T-cell (primary cell): ENCODE data around the gene DPH2. TPM values are rescaled to one million over a fixed set of nuclear protein-coding genes. Genes with fewer than 3 reads are reported as not detected.
A peak's percentile ranks its signal among the peaks of the same experiment; 100 is the strongest.

Source experiments
- ATAC-seq, 4 experiments: fragments of 200-7000 bp in 3 of 4; fragments of 150-1000 bp in 1 of 4; cut with Tn5 transposase; replicated peaks in 1 of 4; 1 replicate in 3 of 4; 2 replicates in 1 of 4; pipeline ENCODE4 v1.10.0; 2021; ENCODE audit warnings: moderate library complexity in 3 of 4, mild to moderate bottlenecking in 2 of 4, moderate number of reproducible peaks in 1 of 4
- CTCF ChIA-PET, 2 donors: fragments of 300-600 bp; sonication (Branson Sonifier 250); formaldehyde crosslinking; loops; one replicate each; lab custom pipeline; 2022; ENCODE audit warnings: antibody characterized with exemption in 2 of 2; lab: Charles Lee
- POLR2A ChIA-PET, 2 donors: fragments of 300-600 bp; sonication (Branson Sonifier 250); formaldehyde crosslinking; loops; one replicate each; lab custom pipeline; 2022; ENCODE audit warnings: antibody characterized with exemption in 2 of 2; lab: Charles Lee
- DNase-seq, 35 experiments: peaks; one replicate each; pipeline versions ENCODE4 v3.0.0 to v3.0.0-alpha.2; 2013 to 2023
- H3K27ac ChIP-seq: one replicate; pipeline ENCODE4 v1.5.1; 2013; ENCODE audit warnings: low read length
- H3K27me3 ChIP-seq, 2 experiments: replicated peaks in 1 of 2; 1 replicate in 1 of 2; 2 replicates in 1 of 2; pipeline versions ENCODE4 v1.6.1 to v1.7.0; 2013; ENCODE audit warnings: low read length in 1 of 2, mixed read lengths in 1 of 2; ENCODE audit not compliant: control insufficient read depth in 2 of 2, insufficient read depth in 2 of 2; ENCODE audit errors: extremely low read depth in 1 of 2
- H3K36me3 ChIP-seq, 2 donors: 1 replicate in 1 of 2; 2 replicates in 1 of 2; pipeline versions ENCODE4 v1.6.1 to v1.7.0; 2013; ENCODE audit warnings: low read length in 1 of 2; ENCODE audit not compliant: control insufficient read depth in 2 of 2, insufficient read depth in 1 of 2; ENCODE audit errors: extremely low read depth in 1 of 2
- H3K4me1 ChIP-seq, 2 experiments: 1 replicate in 1 of 2; 2 replicates in 1 of 2; pipeline versions ENCODE4 v1.6.1 to v1.7.0; 2013; ENCODE audit warnings: low read length in 2 of 2, mixed read lengths in 1 of 2; ENCODE audit not compliant: insufficient read depth in 2 of 2, control insufficient read depth in 1 of 2; ENCODE audit errors: extremely low read depth in 1 of 2
- H3K4me3 ChIP-seq, 2 donors: 1 replicate in 1 of 2; 2 replicates in 1 of 2; pipeline versions ENCODE4 v1.5.1 to v1.7.0; 2013; ENCODE audit warnings: mild to moderate bottlenecking in 2 of 2, low read length in 1 of 2, moderate library complexity in 1 of 2; ENCODE audit not compliant: control insufficient read depth in 1 of 2; ENCODE audit errors: extremely low read depth in 1 of 2
- H3K9me3 ChIP-seq: 2 replicates; pipeline ENCODE4 v1.7.0; 2013
- H3K27ac Mint-ChIP-seq, 2 donors: one replicate each; pipeline ENCODE4 v1.8.0; 2020 to 2021; ENCODE audit warnings: mild to moderate bottlenecking in 2 of 2, mixed read lengths in 2 of 2
- H3K27me3 Mint-ChIP-seq, 2 donors: one replicate each; pipeline ENCODE4 v1.8.0; 2021 to 2022; ENCODE audit warnings: mixed read lengths in 2 of 2
- H3K36me3 Mint-ChIP-seq: one replicate; pipeline ENCODE4 v1.8.0; 2021; ENCODE audit warnings: mixed read lengths
- H3K4me1 Mint-ChIP-seq, 3 donors: one replicate each; pipeline ENCODE4 v1.8.0; 2020 to 2022; ENCODE audit warnings: mixed read lengths in 3 of 3, mild to moderate bottlenecking in 1 of 3
- H3K4me3 Mint-ChIP-seq, 3 donors: one replicate each; pipeline ENCODE4 v1.8.0; 2020 to 2022; ENCODE audit warnings: mild to moderate bottlenecking in 3 of 3, mixed read lengths in 3 of 3, moderate library complexity in 3 of 3
- H3K9me3 Mint-ChIP-seq, 3 donors: one replicate each; pipeline ENCODE4 v1.8.0; 2020 to 2022; ENCODE audit warnings: mixed read lengths in 3 of 3
- WGBS: methylation state at CpG from one replicate; pipeline ENCODE4 v1.1.5; 2013; ENCODE audit warnings: missing lambda C conversion rate; ENCODE audit not compliant: insufficient coverage; 5-methylcytosine and 5-hydroxymethylcytosine counted together
- total RNA-seq, 35 experiments: library from RNA in 6 of 35; stranded (reverse) in 6 of 35; fragments of 120-200 nt in 1 of 35; gene quantifications; one replicate each; pipeline versions ENCODE4 v1.2.1 to v1.2.4 and lab custom pipeline; 2013 to 2026

Gene DPH2
- total RNA-seq, 5 donors from 2014 or later (not counting 1 experiment from before 2014, with no cell fraction given): 22.1 to 46.6 (median 41.8) TPM

GRCh38 chr1:43979528-43980254 lies 9.9 kb downstream of the DPH2 start:
- H3K27ac Mint-ChIP-seq: peak overlapping the region; percentile 40 to 45
- peak overlapping the region; percentile 76 to 86 (median 79) for H3K4me3 Mint-ChIP-seq
- Histone ChIP-seq H3K9me3 (no peaks in the 10 kb centered on the region), H3K4me1 (peaks cover 10 to 39% of the 10 kb centered on the region in 2 experiments), H3K4me3 (peak overlapping the region; percentile 24 to 25), H3K27me3 (peaks cover 0 to 28% of the 10 kb centered on the region in 2 experiments), H3K27ac (no peak overlapping the region), H3K36me3 (peaks cover 3 to 25% of the 10 kb centered on the region in 2 donors)
- DNase-seq (peak in 1 of 35 experiments; percentile 28), ATAC-seq (no peak)
- H3K36me3 Mint-ChIP-seq: peaks cover 20% of the 10 kb centered on the region
- WGBS: 8% methylated on average over 29 of the region's 45 CpGs
- POLR2A ChIA-PET: no interaction called here
- H3K9me3 Mint-ChIP-seq: no peaks in the 10 kb centered on the region
- H3K4me1 Mint-ChIP-seq: peaks cover 25 to 42% (median 41%) of the 10 kb centered on the region in 3 donors
- peaks cover 0 to 5% of the 10 kb centered on the region in 2 donors for H3K27me3 Mint-ChIP-seq
- CTCF ChIA-PET: no interaction called here

DNA sequence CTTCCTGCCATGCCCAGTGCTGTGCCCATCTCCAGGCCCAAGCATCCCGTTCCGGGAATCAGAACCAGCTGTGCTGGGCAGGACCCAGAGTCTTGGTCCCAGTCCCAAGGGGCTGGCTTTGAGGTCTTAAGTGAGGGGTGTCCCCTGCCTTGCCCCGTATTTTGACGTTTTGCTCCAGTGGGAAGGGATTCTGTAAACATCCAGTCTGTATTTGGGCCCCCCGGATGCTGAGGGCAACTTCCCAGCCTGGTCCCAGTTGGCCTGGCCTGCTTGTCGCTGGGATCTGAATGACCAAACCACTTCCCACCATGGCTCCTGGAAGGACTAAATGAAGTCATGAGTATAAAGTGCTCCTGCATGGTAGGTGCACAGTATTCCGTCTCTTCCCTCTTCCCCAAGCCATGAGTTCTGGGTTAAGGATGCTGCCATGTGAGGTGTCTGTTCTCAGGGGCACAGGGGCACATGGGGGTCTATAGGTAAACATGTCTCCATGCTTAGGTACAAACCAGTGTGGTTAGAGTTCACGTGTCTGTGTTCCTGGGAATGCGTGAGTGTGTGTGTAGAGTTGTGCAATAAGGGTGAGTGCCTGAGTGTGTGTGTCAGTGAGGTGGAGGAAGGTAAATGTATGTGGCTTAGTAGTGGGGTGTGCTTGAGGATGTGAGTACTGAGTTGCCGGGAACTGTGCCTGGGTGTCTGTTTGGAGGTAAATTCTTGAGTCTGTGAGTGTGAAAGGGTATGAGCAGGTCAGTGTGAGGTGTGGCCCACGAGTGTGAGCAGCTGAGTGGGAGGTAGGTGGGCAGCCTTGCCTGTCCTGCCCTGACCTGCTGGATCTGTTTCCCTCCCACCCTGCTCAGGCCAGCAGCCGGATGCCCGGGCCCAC lies 10.7 kb downstream of the DPH2 start:
- Mint-ChIP-seq H3K9me3 (no peaks in the 10 kb centered on the region), H3K36me3 (peaks cover 20% of the 10 kb centered on the region), H3K27me3 (peaks cover 0 to 5% of the 10 kb centered on the region in 2 donors), H3K4me3 (peak overlapping the region; percentile 76 to 86 (median 79)), H3K27ac (peak overlapping the region in 1 of 2 donors; percentile 2), H3K4me1 (peaks cover 25 to 41% (median 41%) of the 10 kb centered on the region in 3 donors)
- Histone ChIP-seq H3K27ac (no peak overlapping the region), H3K4me3 (no peak overlapping the region), H3K36me3 (peaks cover 3 to 25% of the 10 kb centered on the region in 2 donors), H3K9me3 (no peaks in the 10 kb centered on the region), H3K4me1 (peaks cover 10 to 34% of the 10 kb centered on the region in 2 experiments), H3K27me3 (peaks cover 0 to 28% of the 10 kb centered on the region in 2 experiments)
- 84% methylated on average over 9 of the region's 13 CpGs for WGBS
- no peak for ATAC-seq
- no peak for DNase-seq
- ChIA-PET POLR2A (no interaction called here), CTCF (no interaction called here)

- 93% methylated on average over 19 of the region's 20 CpGs for WGBS
- peaks cover 20% of the 10 kb centered on the region for H3K36me3 Mint-ChIP-seq
- H3K9me3 ChIP-seq: no peaks in the 10 kb centered on the region
- ChIA-PET CTCF (no interaction called here), POLR2A (no interaction called here)
- peaks cover 20 to 35% (median 35%) of the 10 kb centered on the region in 3 donors for H3K4me1 Mint-ChIP-seq
- H3K4me3 ChIP-seq: no peak overlapping the region
- no peak for ATAC-seq
- no peaks in the 10 kb centered on the region for H3K9me3 Mint-ChIP-seq
- H3K27me3 Mint-ChIP-seq: peaks cover 0 to 5% of the 10 kb centered on the region in 2 donors
- peaks cover 3 to 23% of the 10 kb centered on the region in 2 donors for H3K36me3 ChIP-seq
- H3K27ac Mint-ChIP-seq: no peak overlapping the region
- H3K4me1 ChIP-seq: peaks cover 5 to 28% of the 10 kb centered on the region in 2 experiments
- H3K27ac ChIP-seq: no peak overlapping the region
- DNase-seq: no peak
- peak overlapping the region in 1 of 3 donors; percentile 79 for H3K4me3 Mint-ChIP-seq
- peaks cover 0 to 28% of the 10 kb centered on the region in 2 experiments for H3K27me3 ChIP-seq
These were observed 11.3 kb downstream of the DPH2 start for GRCh38 chr1:43981135-43981491.

DNA sequence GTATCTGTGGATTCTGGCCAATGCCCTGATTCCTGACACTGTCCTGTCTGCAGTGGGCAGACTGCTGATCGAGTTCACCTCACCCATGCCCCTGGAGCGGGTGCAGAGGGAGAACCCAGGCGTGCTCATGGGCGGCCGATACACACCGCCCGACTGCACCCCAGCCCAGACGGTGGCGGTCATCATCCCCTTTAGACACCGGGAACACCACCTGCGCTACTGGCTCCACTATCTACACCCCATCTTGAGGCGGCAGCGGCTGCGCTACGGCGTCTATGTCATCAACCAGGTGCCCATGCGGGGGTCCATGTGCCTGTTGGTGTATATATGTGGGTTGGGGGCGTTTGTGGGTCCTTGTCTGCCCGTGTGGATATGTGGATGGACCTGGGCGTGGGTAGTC lies 11.8 kb downstream of the DPH2 start:
- H3K27ac ChIP-seq: no peak overlapping the region
- POLR2A ChIA-PET: no interaction called here
- Mint-ChIP-seq H3K27me3 (peaks cover 0 to 5% of the 10 kb centered on the region in 2 donors), H3K4me3 (no peak overlapping the region), H3K36me3 (peaks cover 16% of the 10 kb centered on the region), H3K4me1 (peaks cover 15 to 31% (median 30%) of the 10 kb centered on the region in 3 donors), H3K27ac (no peak overlapping the region), H3K9me3 (no peaks in the 10 kb centered on the region)
- CTCF ChIA-PET: no interaction called here
- WGBS: 95% methylated on average over 9 of the region's 20 CpGs
- no peak for ATAC-seq
- no peaks in the 10 kb centered on the region for H3K9me3 ChIP-seq
- H3K4me1 ChIP-seq: peaks cover 0 to 23% of the 10 kb centered on the region in 2 experiments
- H3K4me3 ChIP-seq: no peak overlapping the region
- H3K36me3 ChIP-seq: peaks cover 3 to 18% of the 10 kb centered on the region in 2 donors
- peaks cover 0 to 28% of the 10 kb centered on the region in 2 experiments for H3K27me3 ChIP-seq
- DNase-seq: no peak

DNA sequence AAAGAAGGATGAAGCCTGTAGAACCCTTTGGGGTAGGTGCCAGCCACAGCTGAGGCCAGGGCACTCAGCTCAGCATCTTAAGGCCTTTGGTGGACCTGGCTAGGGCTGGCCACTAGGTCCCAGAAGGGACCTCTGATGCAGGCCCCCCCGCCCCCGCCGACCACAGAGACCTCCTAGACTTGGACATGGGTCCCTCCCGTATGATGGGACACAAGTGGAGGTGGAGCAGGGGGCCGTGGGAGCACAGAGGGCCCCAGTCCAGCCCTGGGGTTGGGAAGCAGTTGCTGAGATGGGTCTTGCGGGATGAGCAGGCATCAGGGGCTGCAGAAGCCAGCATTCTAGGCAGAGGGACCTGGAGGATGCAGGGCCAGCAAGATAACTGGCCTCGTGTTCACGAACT lies 12.4 kb downstream of the DPH2 start:
- ChIA-PET CTCF (no interaction called here), POLR2A (no interaction called here)
- H3K27me3 ChIP-seq: peaks cover 0 to 28% of the 10 kb centered on the region in 2 experiments
- Mint-ChIP-seq H3K36me3 (peaks cover 10% of the 10 kb centered on the region), H3K27me3 (peaks cover 0 to 5% of the 10 kb centered on the region in 2 donors), H3K4me1 (peaks cover 9 to 25% (median 24%) of the 10 kb centered on the region in 3 donors), H3K4me3 (no peak overlapping the region), H3K27ac (no peak overlapping the region), H3K9me3 (no peaks in the 10 kb centered on the region)
- 90% methylated on average over 8 of the region's 8 CpGs for WGBS
- ATAC-seq (no peak), DNase-seq (no peak)
- H3K27ac ChIP-seq: no peak overlapping the region
- peaks cover 0 to 18% of the 10 kb centered on the region in 2 experiments for H3K4me1 ChIP-seq
- no peak overlapping the region for H3K4me3 ChIP-seq
- no peaks in the 10 kb centered on the region for H3K9me3 ChIP-seq
- H3K36me3 ChIP-seq: peaks cover 3 to 12% of the 10 kb centered on the region in 2 donors

DNA sequence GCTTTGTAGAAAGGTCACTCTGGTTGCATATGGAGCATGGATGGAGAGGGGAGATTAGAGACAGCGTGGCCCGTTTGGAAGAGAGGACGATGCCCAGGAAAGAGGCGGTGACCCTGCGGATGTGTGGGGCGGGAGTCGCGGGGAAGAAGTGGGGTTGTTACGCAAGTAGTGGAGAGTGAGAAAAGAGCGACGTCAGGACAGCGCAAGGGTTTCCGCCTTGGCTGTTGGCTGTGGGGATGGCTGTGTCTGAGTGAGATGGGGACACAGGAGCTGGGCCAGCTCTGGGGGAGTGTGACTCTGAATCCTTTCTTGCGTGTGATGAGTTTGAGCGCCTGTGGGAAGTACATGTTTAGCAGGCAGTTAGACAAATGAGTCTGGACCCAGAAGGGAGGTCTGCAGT lies 13.0 kb downstream of the DPH2 start:
- Histone ChIP-seq H3K4me3 (no peak overlapping the region), H3K4me1 (peaks cover 0 to 18% of the 10 kb centered on the region in 2 experiments), H3K27ac (no peak overlapping the region), H3K9me3 (no peaks in the 10 kb centered on the region), H3K27me3 (peaks cover 0 to 28% of the 10 kb centered on the region in 2 experiments), H3K36me3 (peaks cover 3 to 7% of the 10 kb centered on the region in 2 donors)
- Mint-ChIP-seq H3K27ac (no peak overlapping the region), H3K27me3 (peaks cover 0 to 5% of the 10 kb centered on the region in 2 donors), H3K4me1 (peaks cover 3 to 19% (median 18%) of the 10 kb centered on the region in 3 donors), H3K9me3 (no peaks in the 10 kb centered on the region), H3K36me3 (peaks cover 5% of the 10 kb centered on the region), H3K4me3 (no peak overlapping the region)
- DNase-seq: no peak
- CTCF ChIA-PET: no interaction called here
- POLR2A ChIA-PET: no interaction called here
- WGBS: 97% methylated on average over 15 of the region's 15 CpGs
- ATAC-seq: no peak
